Parathyroid adenoma (tissue), 2 donors: ENCODE measurements around the gene CRACDL.
A peak's percentile ranks its signal among the peaks of the same experiment; 100 is the strongest.

Experiments used
- H2AFZ ChIP-seq: fragments of 300-600 bp; sonication (generic); one replicate; pipeline ENCODE4 v1.7.0; 2017; ENCODE audit warnings: antibody characterized with exemption, mild to moderate bottlenecking
- H3K27ac ChIP-seq: fragments of 300-600 bp; sonication (generic); one replicate; pipeline ENCODE4 v1.7.0; 2017
- H3K27me3 ChIP-seq: fragments of 300-600 bp; sonication (generic); one replicate; pipeline ENCODE4 v1.7.0; 2017; ENCODE audit warnings: low read length; ENCODE audit not compliant: control insufficient read depth, insufficient read depth
- H3K36me3 ChIP-seq: fragments of 300-600 bp; sonication (generic); one replicate; pipeline ENCODE4 v1.7.0; 2017; ENCODE audit warnings: low read length; ENCODE audit not compliant: control insufficient read depth, insufficient read depth
- H3K4me1 ChIP-seq: fragments of 300-600 bp; sonication (generic); one replicate; pipeline ENCODE4 v1.7.0; 2017; ENCODE audit warnings: control low read depth
- H3K4me2 ChIP-seq: fragments of 300-600 bp; sonication (generic); one replicate; pipeline ENCODE4 v1.7.0; 2017; ENCODE audit warnings: low read length
- H3K4me3 ChIP-seq: fragments of 300-600 bp; sonication (generic); one replicate; pipeline ENCODE4 v1.7.0; 2017; ENCODE audit warnings: low read depth, low read length
- H3K79me2 ChIP-seq: fragments of 300-600 bp; sonication (generic); one replicate; pipeline ENCODE4 v1.7.0; 2017; ENCODE audit warnings: control low read depth
- H3K9ac ChIP-seq: fragments of 300-600 bp; sonication (generic); one replicate; pipeline ENCODE4 v1.7.0; 2017; ENCODE audit warnings: mild to moderate bottlenecking
- H3K9me3 ChIP-seq: fragments of 300-600 bp; sonication (generic); one replicate; pipeline ENCODE4 v1.7.0; 2017; ENCODE audit warnings: low read length; ENCODE audit not compliant: control insufficient read depth
- TF ChIP-seq, protein P1 (sequence below): fragments of 300-600 bp; sonication (generic); IDR thresholded peaks from one replicate; pipeline ENCODE4 v1.7.0; 2017; ENCODE audit warnings: antibody characterized with exemption, mild to moderate bottlenecking
- donor health status: primary hyperparathyroidism.

Gene CRACDL

DNA sequence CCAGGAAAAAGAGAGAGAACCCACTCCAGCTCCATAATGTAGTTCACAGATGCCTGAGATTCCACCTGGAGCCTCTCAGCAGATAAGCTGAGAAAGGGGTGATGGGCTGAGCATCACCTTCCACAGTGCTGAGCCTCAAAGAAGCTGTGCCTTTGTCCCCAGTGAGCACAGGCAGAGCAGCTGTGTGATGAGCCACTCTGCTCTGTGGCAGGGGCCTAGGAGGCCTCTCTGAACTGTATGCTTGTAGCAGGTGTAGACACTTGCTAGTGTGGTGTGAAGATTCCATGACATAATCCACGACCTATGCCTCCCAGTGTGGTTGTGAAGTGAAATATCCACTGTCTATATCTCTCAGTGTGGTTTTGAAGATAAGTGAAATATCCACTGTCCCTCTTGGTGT lies 134.7 kb downstream of the CRACDL start:
- H3K36me3 ChIP-seq, result no peaks in the 10 kb centered on the region
- no peak overlapping the region for H3K4me3 ChIP-seq
- TF ChIP-seq, protein P1, sequence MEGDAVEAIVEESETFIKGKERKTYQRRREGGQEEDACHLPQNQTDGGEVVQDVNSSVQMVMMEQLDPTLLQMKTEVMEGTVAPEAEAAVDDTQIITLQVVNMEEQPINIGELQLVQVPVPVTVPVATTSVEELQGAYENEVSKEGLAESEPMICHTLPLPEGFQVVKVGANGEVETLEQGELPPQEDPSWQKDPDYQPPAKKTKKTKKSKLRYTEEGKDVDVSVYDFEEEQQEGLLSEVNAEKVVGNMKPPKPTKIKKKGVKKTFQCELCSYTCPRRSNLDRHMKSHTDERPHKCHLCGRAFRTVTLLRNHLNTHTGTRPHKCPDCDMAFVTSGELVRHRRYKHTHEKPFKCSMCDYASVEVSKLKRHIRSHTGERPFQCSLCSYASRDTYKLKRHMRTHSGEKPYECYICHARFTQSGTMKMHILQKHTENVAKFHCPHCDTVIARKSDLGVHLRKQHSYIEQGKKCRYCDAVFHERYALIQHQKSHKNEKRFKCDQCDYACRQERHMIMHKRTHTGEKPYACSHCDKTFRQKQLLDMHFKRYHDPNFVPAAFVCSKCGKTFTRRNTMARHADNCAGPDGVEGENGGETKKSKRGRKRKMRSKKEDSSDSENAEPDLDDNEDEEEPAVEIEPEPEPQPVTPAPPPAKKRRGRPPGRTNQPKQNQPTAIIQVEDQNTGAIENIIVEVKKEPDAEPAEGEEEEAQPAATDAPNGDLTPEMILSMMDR, result no peak
- H3K9me3 ChIP-seq, result no peaks in the 10 kb centered on the region
- H3K79me2 ChIP-seq, result peaks cover 6% of the 10 kb centered on the region
- no peaks in the 10 kb centered on the region for H3K27me3 ChIP-seq
- peak overlapping the region; percentile 29 for H3K27ac ChIP-seq
- H2AFZ ChIP-seq, result no peak overlapping the region
- peaks cover 49% of the 10 kb centered on the region for H3K4me1 ChIP-seq
- H3K4me2 ChIP-seq, result no peak overlapping the region
- H3K9ac ChIP-seq, result no peak overlapping the region

DNA sequence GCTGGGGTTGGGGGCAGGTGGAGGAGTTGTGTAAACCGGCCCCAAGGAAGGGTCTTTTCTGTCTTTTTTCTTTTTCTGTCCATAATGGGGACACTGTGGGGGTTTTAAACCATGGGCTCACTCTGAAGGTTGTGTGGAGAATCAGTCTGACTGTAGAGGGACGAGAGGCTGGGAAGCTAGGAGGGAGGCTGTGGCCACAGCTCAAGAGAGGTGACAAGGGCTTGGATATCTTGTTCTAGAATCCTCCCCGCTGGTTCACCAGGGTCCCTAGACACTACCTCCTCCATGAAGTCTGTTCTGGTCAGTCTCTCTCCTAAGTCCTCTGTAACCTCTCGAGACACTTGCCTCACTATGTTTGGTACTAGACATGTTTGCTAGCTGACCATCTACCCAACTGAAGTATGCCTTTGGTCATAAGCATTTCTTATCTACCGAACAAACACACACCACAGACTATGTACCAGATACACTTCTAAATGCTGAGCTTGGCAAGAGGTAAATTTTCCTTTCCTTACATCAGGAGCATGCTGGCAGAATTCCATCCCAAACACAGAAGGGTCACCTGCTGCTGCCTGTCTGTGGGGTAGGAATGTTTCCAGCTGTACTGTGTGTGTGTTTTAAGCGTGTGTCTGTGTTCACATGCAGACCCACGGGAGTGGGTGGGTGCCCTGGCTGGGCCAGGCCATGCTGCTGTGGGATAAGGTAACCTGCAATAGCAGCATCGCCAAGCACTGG lies 135.5 kb downstream of the CRACDL start:
- H3K4me3 ChIP-seq, result no peak overlapping the region
- no peak overlapping the region for H2AFZ ChIP-seq
- H3K27ac ChIP-seq, result peak overlapping the region; percentile 29
- peaks cover 47% of the 10 kb centered on the region for H3K4me1 ChIP-seq
- H3K36me3 ChIP-seq, result no peaks in the 10 kb centered on the region
- H3K9me3 ChIP-seq, result no peaks in the 10 kb centered on the region
- H3K27me3 ChIP-seq, result no peaks in the 10 kb centered on the region
- no peak overlapping the region for H3K9ac ChIP-seq
- TF ChIP-seq, protein P1, result no peak
- peaks cover 6% of the 10 kb centered on the region for H3K79me2 ChIP-seq
- H3K4me2 ChIP-seq, result no peak overlapping the region

DNA sequence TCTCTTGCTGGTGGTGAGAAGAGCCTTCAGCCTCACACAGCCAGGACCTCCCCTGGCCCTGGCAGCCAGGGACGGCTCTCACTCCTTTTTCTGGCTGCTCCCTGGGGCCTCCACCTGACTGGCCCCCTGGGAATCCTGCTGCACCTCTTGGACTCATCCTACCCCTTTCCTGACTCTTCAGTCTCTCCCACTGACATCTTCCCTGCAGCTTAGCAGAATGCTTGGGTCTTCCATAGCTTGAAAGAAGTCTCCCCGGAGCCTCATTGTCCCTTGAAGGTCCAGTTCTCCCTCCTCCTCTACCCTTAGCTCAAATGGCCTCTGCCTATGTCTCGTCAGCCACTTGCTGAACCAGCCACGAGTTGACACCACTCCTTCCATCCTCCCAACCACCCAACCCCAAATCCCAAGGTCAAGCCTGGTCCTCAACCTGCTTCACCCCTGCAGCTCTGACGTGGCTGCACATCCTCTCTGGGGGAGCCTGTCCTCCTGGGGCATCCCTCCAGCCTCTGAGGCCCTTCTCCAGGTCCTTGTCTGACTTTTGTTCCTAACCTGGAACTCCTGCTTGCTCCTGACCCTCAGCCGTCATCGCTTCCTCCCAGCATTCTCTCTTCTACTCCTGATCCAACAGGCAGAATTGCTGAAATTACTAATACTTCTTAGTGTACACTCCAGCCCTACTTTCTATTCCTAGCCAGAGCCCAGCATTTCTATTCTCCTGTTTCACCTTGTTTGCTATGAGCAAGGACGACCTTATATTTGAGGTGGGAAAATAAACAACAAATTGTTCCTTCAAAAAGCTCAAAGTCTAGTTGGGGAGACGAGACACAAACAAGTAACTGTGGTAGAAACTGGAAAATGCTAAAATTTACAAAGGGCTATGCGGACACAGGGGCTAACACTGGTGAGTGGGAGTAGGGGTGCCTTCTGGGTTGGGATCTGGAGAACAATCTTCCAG lies 136.4 kb downstream of the CRACDL start:
- Histone ChIP-seq H3K36me3 (no peaks in the 10 kb centered on the region), H3K4me1 (peaks cover 47% of the 10 kb centered on the region), H3K27ac (peak overlapping the region; percentile 29), H3K9ac (no peak overlapping the region), H3K27me3 (no peaks in the 10 kb centered on the region), H3K4me3 (no peak overlapping the region), H3K4me2 (no peak overlapping the region), H3K9me3 (no peaks in the 10 kb centered on the region), H3K79me2 (peaks cover 6% of the 10 kb centered on the region), H2AFZ (peak overlapping the region; percentile 39)
- TF ChIP-seq, protein P1, result no peak

DNA sequence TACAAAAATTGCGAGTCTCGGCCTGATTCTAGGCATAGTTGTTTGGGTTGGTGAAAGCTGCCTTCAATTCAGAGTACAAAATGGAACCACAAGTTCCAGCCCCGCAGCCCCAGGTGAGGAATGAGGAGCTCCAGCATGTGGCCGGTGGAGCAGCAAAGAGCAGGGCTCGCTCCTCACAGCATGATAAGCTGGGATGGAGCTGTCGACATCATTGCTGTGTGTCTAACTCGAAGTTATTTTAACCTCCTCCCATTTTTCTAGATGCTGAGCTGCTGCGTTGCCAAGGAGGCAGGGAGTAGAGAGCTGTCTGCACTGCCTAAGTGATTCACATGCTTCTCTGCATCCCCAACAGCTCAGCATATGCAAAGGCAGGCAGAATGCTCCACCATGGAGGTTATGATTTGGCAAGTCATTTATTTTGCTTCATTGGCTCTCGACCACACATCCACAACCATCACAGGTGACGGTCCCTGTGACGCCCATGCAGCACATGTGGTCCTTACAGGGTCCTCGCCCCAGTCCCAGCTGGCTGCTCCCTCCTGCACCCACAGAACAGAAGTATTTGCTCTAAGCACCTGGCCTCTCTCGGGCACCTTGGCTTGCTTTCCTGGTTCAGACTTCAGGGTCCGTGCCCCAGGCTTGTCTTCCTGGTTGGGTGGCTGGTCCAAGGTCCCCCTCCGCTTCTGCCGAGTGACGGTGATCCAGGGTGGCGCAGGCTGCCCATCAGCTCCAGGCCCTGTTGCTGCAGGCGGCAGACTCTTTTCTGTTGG lies 139.1 kb downstream of the CRACDL start:
- H3K27ac ChIP-seq, result peak overlapping the region; percentile 95
- H3K27me3 ChIP-seq, result no peaks in the 10 kb centered on the region
- no peaks in the 10 kb centered on the region for H3K9me3 ChIP-seq
- peaks cover 4% of the 10 kb centered on the region for H3K79me2 ChIP-seq
- H3K4me2 ChIP-seq, result no peak overlapping the region
- TF ChIP-seq, protein P1, result no peak
- no peak overlapping the region for H3K4me3 ChIP-seq
- H3K36me3 ChIP-seq, result no peaks in the 10 kb centered on the region
- H3K4me1 ChIP-seq, result peaks cover 69% of the 10 kb centered on the region
- H2AFZ ChIP-seq, result peak overlapping the region; percentile 61
- no peak overlapping the region for H3K9ac ChIP-seq
